Parathyroid adenoma (tissue), 2 donors: Measurements from ENCODE around the gene TBC1D16.

ENCODE experiments used
- H2AFZ ChIP-seq: fragments of 300-600 bp; sonication (generic); one replicate; pipeline ENCODE4 v1.7.0; 2017; ENCODE audit warnings: antibody characterized with exemption, mild to moderate bottlenecking
- H3K27ac ChIP-seq: fragments of 300-600 bp; sonication (generic); one replicate; pipeline ENCODE4 v1.7.0; 2017
- H3K27me3 ChIP-seq: fragments of 300-600 bp; sonication (generic); one replicate; pipeline ENCODE4 v1.7.0; 2017; ENCODE audit warnings: low read length; ENCODE audit not compliant: control insufficient read depth, insufficient read depth
- H3K36me3 ChIP-seq: fragments of 300-600 bp; sonication (generic); one replicate; pipeline ENCODE4 v1.7.0; 2017; ENCODE audit warnings: low read length; ENCODE audit not compliant: control insufficient read depth, insufficient read depth
- H3K4me1 ChIP-seq: fragments of 300-600 bp; sonication (generic); one replicate; pipeline ENCODE4 v1.7.0; 2017; ENCODE audit warnings: control low read depth
- H3K4me2 ChIP-seq: fragments of 300-600 bp; sonication (generic); one replicate; pipeline ENCODE4 v1.7.0; 2017; ENCODE audit warnings: low read length
- H3K4me3 ChIP-seq: fragments of 300-600 bp; sonication (generic); one replicate; pipeline ENCODE4 v1.7.0; 2017; ENCODE audit warnings: low read depth, low read length
- H3K79me2 ChIP-seq: fragments of 300-600 bp; sonication (generic); one replicate; pipeline ENCODE4 v1.7.0; 2017; ENCODE audit warnings: control low read depth
- H3K9ac ChIP-seq: fragments of 300-600 bp; sonication (generic); one replicate; pipeline ENCODE4 v1.7.0; 2017; ENCODE audit warnings: mild to moderate bottlenecking
- H3K9me3 ChIP-seq: fragments of 300-600 bp; sonication (generic); one replicate; pipeline ENCODE4 v1.7.0; 2017; ENCODE audit warnings: low read length; ENCODE audit not compliant: control insufficient read depth
- TF ChIP-seq, protein P1 (sequence below): fragments of 300-600 bp; sonication (generic); IDR thresholded peaks from one replicate; pipeline ENCODE4 v1.7.0; 2017; ENCODE audit warnings: antibody characterized with exemption, mild to moderate bottlenecking
- donor health status: primary hyperparathyroidism.

Gene TBC1D16

DNA sequence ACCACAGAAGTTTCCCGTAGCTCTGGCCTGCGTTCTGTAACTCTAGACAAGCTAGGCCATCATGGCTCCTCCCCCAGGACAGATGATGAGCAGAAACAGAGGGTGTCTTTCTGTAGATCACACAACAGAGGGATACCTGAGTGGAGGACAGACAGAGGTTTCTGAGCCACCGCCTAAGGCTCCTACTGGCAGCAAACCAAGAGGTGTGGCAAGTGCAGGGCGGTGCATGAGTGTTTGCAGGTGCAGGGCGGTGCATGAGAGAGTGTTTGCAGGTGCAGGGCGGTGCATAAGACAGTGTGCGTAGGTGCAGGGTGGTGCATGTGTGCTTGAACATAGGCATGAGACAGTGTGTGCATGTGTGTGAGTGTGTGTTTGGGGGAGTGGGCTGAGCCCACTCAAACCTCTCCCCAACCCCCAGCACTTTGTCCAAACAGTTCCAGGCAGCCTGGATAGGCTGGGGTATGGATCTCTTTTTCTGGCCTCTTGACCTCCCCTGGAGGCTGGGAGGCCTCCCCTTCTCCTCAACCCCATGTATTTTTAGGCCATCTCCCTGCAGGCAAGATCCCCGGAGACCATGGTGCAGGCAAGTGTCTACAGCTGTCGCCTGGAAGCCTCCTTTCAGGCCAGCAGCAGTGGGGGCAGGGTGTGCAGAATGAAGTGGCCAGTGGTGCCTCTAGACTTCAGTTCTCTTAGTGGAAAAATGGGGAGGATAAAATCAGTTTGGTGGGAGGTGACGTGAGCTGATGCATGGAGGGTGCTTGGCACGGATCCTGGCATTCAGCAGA, 143.0 kb downstream of the TBC1D16 start:
- Histone ChIP-seq H3K79me2 (no peaks in the 10 kb centered on the region), H3K36me3 (no peaks in the 10 kb centered on the region), H3K4me1 (no peaks in the 10 kb centered on the region), H3K4me3 (no peak overlapping the region), H3K4me2 (no peak overlapping the region), H3K27ac (no peak overlapping the region), H3K9me3 (no peaks in the 10 kb centered on the region), H2AFZ (no peak overlapping the region), H3K27me3 (no peaks in the 10 kb centered on the region), H3K9ac (no peak overlapping the region)
- TF ChIP-seq, protein P1, sequence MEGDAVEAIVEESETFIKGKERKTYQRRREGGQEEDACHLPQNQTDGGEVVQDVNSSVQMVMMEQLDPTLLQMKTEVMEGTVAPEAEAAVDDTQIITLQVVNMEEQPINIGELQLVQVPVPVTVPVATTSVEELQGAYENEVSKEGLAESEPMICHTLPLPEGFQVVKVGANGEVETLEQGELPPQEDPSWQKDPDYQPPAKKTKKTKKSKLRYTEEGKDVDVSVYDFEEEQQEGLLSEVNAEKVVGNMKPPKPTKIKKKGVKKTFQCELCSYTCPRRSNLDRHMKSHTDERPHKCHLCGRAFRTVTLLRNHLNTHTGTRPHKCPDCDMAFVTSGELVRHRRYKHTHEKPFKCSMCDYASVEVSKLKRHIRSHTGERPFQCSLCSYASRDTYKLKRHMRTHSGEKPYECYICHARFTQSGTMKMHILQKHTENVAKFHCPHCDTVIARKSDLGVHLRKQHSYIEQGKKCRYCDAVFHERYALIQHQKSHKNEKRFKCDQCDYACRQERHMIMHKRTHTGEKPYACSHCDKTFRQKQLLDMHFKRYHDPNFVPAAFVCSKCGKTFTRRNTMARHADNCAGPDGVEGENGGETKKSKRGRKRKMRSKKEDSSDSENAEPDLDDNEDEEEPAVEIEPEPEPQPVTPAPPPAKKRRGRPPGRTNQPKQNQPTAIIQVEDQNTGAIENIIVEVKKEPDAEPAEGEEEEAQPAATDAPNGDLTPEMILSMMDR, result no peak

GRCh38 chr17:79891113-79891730, 144.4 kb downstream of the TBC1D16 start:
- TF ChIP-seq, protein P1, result no peak
- Histone ChIP-seq H2AFZ (no peak overlapping the region), H3K4me3 (no peak overlapping the region), H3K27me3 (no peaks in the 10 kb centered on the region), H3K4me1 (no peaks in the 10 kb centered on the region), H3K9ac (no peak overlapping the region), H3K36me3 (no peaks in the 10 kb centered on the region), H3K79me2 (no peaks in the 10 kb centered on the region), H3K9me3 (no peaks in the 10 kb centered on the region), H3K27ac (no peak overlapping the region), H3K4me2 (no peak overlapping the region)

DNA sequence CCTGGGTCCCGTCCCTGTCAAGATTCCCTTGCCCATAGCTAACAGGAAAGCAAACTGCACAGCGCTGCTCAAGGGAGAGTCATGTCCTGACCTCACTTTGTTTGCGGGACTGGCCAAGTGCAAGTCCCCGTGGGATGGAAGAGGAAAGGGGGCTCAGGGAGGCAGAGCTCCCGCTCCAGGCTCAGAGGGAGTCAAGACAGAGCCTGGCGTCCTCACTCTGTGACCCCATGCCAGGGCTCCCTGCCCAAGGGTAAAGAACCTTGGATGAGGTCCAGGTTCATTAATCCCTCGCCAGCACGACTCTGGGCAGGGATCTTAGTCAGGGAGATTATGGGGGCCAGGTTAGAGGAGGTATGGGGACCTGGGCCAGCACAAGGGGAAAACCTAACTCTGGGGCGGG, 145.0 kb downstream of the TBC1D16 start:
- no peaks in the 10 kb centered on the region for H3K4me1 ChIP-seq

GRCh38 chr17:79888811-79889634, 146.6 kb downstream of the TBC1D16 start:
- no peak overlapping the region for H2AFZ ChIP-seq
- H3K27ac ChIP-seq, result no peak overlapping the region
- TF ChIP-seq, protein P1, result no peak
- no peaks in the 10 kb centered on the region for H3K36me3 ChIP-seq
- H3K27me3 ChIP-seq, result no peaks in the 10 kb centered on the region
- H3K79me2 ChIP-seq, result no peaks in the 10 kb centered on the region
- no peaks in the 10 kb centered on the region for H3K4me1 ChIP-seq
- no peak overlapping the region for H3K4me2 ChIP-seq
- H3K4me3 ChIP-seq, result no peak overlapping the region
- no peak overlapping the region for H3K9ac ChIP-seq
- no peaks in the 10 kb centered on the region for H3K9me3 ChIP-seq

More for the DNA sequence above, 145.0 kb downstream of the TBC1D16 start:
- H3K36me3 ChIP-seq, result no peaks in the 10 kb centered on the region
- no peak overlapping the region for H3K4me3 ChIP-seq
- H3K4me2 ChIP-seq, result no peak overlapping the region
- H2AFZ ChIP-seq, result no peak overlapping the region
- no peaks in the 10 kb centered on the region for H3K9me3 ChIP-seq
- TF ChIP-seq, protein P1, result no peak
- no peaks in the 10 kb centered on the region for H3K27me3 ChIP-seq
- H3K79me2 ChIP-seq, result no peaks in the 10 kb centered on the region
- no peak overlapping the region for H3K9ac ChIP-seq
- H3K27ac ChIP-seq, result no peak overlapping the region
